HK-2 (cell line): ENCODE results near the gene UBAC1.
"Not testable (repeated sequence)": the region's sequence is repeated elsewhere in the genome, so short reads cannot be mapped to it uniquely, and the experiment has no call there.

Source experiments
- DNase-seq: peaks from one replicate; pipeline ENCODE4 v3.0.0-alpha.2; 2018; ENCODE audit not compliant: unreplicated experiment

UBAC1 gene

DNA sequence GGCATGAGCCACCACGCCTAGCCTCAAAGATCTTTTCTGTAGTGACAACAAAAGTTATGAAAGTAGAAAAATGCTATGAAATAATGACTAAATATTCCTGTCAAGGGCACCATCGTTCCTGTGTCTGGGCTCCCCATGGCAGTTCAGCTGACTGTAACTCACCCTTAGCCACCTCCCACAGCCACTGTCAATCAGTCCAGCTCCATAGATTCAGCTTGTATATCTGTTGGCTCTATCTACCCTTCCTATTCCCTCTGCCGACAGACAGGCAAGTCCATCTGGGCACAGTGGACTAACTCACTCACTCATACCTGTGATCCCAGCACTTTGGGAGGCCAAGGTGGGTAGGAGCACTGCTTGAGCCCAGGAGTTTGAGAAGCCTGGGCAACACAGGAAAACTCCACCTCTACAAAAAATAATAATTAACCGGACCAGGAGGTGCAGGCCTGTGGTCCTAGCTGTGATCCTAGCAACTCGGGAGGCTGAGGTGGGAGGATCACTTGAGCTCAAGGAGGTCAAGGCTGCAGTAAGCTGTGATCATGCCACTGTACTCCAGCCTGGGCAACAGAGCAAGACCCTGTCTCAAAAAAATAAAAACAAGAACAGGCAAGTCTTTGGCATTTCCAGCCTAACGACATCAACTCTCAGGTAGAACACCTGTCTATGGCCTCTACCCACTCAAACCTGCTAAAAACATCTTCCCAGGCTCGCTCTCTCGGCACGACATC is 60.0 kb downstream of the UBAC1 start:
- no peak for DNase-seq

DNA sequence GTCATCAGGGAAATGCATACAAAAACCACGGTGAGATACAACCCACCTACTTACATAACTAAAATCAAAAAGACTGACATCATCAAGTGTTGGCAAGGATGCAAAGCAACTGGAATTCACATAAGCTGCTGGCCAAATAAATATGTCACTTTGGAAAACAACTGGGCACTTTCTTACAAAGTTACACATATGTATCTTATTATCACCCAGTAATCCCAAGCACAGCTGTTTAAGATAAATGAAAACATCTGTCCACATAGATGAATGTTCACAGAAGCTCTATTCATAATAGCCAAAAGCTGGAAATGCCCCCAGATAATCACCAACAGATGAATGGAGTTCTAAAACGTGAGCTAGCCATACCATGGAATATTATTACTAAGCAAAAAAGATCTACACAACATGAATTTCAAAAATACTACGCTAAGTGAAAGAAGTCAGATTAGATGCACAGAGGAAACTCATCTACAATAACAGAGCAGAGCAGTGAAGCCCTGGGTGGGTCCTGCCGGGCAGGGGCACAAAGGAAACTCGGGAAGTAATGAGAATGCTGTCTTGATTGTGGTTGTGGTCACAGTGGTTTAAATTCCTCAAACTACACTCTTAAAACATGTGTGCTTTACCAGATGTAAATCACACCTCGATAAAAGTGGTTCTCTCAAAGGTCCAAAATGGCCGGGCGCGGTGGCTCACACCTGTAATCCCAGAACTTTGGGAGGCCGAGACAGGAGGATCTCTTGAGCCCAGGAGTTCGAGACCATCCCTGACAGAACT is 62.4 kb downstream of the UBAC1 start:
- no peak for DNase-seq

DNA sequence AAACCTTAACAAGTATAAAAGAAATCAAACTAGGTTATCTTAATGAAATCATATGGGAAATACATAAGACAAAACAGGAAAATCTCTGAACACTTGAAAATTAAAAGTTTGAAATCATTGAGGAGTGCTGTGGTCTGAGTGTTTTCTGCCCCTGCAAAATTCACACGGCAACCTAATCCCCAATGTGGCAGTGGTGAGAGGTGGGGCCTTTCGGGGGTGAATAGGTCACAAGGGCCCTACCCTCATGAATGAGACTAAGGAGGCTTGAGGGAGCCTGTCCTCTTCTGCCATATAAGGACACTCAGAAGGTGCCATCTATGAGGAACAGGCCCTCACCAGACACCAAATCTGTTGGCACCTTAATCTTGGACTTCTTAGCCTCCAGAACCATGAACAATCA is 64.5 kb downstream of the UBAC1 start:
- DNase-seq = no peak

DNA sequence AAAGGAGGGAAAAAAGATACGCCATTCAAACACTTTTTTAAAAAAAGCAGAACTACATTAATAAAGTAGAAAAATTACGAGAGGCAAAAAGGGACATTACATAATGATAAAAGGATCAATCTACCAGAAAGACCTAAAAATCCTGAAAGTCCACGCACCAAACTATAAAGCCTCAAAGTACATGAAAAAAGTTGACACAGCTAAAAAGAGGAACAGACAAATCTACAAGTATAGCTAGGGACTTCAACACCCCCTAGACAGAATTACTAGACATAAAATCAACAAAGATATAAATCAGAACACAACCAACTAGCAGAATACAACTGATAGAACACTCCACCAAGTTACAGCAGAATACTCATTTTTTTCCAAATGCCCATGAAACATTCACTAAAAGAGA is 65.0 kb downstream of the UBAC1 start:
- DNase-seq = no peak

DNA sequence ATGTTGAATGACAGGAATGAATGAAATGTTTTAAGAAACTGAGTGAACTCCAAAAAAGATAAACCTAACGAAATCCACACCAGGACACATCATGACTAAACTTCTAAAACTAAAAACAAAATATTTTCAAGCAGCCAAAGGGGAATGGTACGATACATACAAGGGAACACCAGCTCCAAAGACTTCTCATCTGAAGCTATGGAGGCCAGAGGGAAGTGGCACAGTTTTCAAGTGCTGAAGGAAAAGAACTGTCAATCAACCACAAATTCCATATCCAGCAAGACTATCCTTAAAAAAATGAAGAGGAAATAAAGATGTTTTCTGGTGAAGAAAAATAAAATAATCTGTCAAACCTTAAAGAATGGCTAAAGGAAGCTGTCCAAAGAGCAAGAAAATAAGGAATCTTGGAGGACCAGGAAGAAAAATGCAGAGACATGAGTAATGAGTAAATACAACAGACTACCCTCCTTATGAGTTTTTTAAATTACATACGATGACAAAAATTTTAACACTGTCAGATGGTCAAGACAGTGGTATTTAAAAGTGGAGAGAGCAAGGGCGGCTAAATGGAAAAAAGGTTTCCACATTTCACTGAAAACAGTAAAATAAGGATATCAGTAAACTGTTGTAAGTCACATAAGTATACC is 65.8 kb downstream of the UBAC1 start:
- DNase-seq = no peak

DNA sequence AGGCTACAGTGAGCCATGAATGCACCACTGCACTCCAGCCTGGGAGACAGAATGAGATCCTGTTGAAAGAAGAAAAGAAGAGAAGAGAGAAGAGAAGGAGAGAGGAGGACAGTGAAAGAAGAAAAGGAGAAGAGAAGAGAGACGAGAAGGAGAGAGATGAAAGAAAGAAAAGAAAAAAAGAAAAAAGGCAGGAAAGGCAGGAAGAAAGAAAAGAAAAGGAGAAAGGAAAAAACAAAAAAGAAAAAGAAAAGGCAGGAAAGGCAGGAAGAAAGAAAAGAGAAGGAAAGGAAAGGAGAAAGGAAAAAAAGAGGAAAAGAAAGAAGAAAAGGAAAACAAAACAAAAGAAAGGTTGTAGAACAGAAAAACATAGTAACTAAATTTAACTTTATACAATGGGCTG is 68.1 kb downstream of the UBAC1 start:
- no peak for DNase-seq

DNA sequence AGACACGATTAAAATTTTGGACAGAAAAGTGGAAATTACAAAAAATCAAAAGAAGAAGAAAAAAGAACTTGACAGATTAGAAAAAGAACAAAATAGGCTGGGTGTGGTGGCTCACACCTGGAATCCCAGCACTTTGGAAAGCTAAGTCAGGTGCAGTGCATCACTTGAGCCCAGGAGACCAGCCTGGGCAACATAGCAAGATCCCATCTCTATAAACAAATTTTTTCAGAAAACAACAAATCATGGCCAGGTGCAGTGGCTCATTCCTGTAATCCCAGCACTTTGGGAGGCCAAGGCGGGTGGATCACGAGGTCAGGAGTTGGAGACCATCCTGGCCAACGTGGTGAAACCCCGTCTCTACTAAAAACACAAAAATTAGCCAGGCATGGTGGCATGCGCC is 68.8 kb downstream of the UBAC1 start:
- not testable (repeated sequence) for DNase-seq

DNA sequence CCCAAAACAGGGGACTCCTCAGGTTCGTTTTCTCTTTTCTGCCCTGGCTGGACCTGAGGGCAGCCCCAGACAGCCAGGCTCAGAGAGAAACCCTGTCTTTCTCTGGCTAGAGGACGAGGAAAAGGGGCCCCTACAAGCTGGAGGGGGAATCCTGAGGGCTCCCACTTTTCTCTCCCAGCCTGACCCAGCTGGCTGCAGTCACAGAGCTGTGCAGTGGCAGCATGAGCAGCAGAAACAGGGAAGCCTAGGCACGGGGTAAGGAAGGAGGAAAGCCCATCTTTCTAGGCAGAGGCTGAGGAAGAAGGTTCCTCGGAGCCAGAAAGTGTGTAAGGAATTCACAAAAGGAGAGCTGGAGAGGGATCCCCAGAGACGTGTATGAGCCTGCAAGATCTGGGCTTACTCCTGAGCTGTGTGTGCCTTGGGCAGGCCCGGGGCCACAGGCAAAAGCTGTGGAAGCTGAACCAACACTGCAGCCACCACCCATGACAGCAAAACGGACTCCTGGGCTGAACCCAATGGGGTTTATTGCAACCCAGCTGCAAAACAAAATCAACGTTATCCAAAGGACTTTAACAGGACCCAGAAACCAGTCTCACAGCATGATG is 70.0 kb downstream of the UBAC1 start:
- no peak for DNase-seq

DNA sequence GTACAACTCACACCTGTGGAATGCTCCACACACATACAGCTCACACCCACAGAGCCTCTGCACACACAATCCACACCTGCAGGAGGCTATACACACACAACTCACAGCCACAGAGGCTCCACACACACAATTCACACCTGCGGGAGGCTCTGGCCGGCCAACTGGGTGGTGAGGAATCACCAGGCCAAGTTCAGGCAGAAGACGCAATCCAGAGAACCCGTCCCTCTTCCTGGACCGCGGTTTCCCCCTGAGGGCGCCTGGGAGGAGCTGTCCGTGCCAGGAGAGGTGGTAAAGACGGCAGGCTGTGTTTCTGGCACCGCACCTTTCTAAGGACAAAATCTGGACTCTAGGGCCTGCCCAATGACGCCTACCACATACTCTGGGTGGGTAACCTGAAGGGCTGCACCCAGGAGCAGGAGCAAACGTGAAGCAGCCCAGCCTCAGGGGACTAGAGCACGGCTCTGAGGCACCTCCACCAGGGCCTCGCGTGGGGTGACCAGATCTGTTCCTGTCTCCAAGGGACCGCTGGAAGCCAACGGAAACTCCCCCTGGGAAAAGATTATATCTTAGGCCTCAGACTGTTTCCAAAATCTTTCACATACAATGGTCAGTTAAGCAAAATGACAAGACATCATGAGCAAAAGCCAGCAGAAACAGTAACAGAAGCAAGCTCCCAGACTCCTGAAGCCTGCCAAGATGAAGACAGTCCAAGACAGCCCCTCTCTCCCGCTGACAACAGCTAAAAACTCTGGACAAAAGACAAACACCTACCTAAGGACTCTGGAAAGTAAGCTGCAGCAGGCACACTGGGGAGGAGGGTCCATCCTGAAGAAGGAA is 70.8 kb downstream of the UBAC1 start:
- DNase-seq = no peak

DNA sequence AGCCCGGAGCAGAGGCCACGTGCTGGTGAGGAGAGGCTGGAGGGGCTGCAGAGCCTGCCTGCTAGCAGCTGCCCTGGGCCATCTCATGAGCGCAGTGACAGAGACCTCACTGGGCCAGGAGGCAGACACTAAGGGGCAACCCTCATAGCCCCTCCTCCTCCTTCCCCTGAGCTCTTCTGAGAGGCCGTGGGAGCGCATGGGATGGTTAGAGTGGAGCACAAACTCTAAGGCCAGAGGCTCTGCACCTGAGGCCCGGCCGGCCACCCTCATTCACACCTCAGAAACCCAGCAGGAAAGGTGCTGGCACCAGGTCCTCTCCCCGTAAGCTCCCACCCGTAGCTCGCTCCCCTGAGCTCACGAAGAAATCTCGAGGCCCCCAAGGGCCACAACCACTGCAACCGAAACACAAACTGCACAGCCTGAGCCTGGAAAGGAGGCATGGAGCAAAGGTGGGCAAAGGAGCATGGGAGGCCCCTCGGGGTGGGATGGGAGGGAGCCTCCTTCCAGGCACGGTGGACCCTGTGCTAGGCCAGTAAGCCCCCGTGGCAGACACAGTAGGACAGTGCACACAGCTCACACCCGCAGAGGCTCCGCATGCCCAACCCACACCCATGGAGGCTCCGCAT is 71.5 kb downstream of the UBAC1 start:
- no peak for DNase-seq

DNA sequence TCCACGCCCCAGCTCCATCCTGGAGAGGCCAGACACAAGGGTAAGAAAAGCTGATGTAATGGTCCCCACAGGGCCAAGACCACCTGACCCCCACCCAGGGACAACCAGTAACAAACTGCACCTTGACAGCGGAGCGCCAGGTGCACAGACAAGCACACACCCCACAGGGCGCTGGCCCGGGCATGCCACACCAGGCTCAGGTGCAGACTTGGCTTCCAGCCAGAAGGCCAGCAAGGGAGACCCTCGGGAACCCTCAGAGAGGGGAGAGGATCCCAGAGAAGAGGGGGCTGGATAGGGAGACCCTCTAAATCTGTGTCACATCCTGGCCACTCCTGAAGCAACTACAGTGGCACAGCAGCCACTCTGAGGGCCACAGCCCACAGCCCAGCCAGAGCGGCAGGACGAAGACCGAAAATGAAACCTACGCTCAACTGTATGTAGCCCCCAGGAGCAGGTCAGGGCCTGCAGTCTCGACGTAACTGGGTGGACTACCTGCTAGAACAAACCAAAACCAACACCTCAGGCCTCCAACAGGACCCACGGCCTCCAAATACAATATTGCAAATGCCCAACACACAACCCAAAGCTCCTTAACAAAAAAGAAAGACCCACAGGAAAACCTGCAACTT is 72.3 kb downstream of the UBAC1 start:
- no peak for DNase-seq

DNA sequence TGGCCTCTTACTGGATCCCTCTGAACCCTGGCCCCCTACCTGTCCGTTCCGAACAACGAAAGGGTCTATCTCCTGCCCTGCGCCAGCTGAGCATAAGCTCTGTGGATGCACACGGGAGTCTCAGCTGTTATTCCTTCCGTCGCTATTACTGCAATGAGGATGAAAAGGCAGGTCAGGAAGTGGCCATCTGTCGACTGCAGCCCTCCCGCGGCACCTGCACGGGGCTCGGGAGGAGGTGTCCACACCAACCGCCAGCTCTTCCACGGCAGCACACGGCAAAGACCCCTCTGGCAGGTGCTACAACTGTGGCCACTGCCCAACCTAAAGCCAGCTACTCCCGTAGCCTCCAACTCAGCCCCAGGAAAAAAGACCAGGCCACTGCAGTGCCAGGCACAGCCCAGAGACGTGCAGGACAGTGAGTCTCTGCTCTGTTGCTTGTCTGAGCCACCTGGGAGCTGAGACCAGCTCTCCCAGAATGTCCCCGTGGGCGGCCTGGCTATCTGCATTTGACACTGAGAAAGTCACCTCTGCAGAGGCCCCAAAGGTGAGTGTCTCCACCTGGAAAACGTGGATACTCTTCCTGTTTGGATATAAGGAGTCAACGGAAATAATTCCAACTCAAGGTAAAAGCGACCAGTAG is 72.9 kb downstream of the UBAC1 start:
- no peak for DNase-seq

DNA sequence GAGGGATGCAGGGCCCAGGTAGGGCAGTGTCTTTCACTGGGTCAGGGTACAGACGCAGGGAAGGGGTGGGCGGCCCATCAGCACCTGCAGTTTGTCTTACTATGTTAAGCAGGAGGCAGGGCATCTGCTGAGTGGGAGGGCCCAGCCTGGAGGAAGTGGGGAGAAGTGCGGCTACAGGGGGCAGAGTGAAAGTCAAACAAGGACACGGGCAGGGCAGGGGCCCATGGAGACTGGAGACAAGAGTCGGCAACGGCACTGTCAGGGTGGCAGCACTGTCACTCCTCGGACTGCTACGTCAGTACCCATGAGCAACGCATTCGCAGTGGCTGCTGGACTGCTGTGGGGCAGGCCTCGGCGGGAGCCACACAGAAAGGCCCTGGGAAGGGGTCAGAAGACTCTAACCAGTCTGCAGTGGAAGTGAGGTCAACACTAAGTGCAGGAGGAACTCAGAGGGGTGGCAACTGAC is 73.6 kb downstream of the UBAC1 start:
- DNase-seq = no peak

DNA sequence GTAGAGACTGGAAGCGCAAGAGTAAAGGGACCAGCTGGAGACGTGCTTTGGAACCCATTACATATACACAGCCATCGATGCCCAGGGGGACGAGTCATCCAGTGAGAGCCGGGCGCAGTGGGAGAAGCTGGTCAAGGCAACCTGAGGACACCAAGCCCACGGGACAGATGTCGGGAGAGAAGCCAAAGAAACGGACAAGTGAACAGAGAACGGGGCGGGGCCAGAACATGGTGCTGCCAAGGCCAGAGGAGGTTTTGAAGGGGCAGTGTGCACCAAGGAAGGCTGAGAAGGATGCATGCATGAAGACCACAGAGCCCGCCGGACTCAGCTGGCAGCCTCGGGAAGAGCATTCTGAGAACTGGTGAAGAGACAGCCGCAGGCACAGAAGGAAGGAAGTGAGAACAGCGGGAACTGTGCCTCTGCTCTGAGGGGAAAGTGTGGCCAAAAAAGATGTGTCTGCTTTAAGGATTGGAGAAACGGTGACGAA is 74.1 kb downstream of the UBAC1 start:
- DNase-seq = no peak

DNA sequence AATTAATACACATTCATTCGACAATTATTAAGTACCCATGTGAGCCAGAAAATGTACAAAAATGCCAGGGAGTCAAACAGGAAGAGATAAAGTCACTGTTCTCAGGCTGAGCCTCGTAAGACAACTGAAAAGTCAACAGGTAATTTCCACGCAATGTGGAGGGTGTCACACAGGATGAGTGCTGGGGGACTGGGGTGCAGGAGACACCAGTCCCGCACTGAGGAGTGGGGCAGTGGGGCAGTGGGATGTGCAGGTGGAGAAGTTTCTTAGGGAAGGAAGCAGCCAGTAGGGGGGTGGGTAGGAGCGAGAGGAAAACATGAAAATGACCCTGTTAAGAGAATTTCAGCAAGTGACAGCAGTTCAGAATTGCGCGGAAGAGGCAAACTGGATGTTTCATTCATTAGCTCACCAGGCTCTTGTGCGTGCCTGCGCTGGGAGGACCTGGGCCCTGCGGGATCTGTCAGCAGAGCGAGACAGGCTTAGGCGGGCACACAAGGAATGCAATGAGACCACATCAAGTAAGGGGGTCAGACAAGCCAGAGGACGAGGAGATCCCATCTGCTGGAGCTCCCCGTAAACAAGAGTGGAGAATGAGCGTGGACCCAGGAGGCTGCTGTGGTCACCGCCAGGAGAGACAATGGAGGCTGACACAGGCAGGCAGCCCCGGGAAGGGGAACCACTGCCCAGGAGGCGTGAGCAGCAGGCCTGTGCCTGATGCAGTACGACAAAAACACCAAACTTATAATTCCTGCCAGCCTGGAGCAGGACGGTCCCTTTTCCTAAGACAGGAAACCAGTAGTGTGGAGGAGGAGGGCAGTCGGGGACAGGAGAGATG is 74.8 kb downstream of the UBAC1 start:
- no peak for DNase-seq

DNA sequence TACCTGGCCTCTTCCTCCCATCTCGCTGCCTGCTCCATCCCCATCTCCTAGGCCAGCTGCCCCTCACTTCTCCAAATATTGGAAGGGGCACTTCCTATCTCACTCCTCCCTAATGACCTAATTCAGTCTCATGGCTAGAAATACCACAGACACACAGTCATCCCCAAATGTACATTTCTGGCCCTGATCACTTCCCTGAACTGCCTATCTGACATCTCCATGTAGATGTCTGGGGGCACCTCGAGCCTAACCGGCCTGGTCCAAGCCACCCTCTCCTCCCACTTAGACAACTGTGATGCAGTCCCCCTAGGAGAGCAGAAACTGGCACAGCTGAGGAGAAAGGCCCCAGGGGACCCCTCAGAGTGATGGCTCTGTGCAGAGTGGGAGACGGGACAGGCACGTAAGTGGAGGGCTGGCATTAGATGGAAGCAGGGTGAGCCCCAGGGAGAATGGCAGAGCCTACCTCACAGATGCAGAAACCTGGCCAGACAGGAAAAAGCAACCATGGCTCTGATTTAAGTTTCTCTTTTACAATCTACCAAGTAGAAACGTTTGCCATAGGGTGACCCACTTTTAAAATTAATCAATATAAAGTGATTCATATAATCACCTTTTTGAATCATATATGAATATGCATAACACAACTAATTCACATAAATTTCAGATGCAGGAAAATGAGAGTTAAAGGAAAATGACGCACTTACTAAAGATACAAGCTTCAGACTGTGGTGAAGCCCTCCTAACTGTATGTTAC is 75.9 kb downstream of the UBAC1 start:
- no peak for DNase-seq

DNA sequence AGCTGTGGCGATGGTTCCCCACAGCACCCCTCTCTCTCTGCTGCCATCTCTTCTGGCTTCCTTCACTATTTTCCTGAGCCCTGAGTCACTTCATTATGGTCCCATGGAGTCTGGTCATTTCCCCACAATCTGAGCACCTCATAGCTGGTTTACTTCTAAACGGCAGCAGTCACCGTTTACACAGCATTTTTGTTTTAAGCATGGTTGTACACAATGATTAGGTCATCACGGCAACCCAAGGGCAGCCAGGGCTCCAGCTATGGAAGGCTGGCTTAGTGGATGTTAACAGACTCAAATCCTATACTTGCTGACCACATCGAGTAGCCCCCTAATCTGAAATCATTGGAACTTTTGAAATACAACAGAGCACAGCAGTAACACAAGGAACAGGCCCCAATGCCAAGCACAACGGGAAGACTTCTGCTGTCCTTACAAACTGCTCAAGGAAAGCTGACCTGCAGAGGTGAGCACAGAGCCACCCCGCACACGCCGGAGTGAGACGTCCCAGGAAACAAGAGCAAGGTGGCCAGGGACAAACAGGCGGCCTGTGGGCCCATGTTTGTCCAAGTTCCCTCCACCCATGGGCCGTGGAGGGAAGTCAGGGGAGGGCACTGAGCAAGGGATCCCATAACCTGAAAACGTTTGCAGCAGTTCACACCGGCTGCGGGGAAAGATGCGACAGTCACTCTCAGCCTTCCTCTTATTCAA is 76.7 kb downstream of the UBAC1 start:
- no peak for DNase-seq
